ENCODE data around the gene PCID2.
"Not testable (repeated sequence)": the region's sequence is repeated elsewhere in the genome, so short reads cannot be mapped to it uniquely, and the experiment has no call there.

The PCID2 gene

DNA sequence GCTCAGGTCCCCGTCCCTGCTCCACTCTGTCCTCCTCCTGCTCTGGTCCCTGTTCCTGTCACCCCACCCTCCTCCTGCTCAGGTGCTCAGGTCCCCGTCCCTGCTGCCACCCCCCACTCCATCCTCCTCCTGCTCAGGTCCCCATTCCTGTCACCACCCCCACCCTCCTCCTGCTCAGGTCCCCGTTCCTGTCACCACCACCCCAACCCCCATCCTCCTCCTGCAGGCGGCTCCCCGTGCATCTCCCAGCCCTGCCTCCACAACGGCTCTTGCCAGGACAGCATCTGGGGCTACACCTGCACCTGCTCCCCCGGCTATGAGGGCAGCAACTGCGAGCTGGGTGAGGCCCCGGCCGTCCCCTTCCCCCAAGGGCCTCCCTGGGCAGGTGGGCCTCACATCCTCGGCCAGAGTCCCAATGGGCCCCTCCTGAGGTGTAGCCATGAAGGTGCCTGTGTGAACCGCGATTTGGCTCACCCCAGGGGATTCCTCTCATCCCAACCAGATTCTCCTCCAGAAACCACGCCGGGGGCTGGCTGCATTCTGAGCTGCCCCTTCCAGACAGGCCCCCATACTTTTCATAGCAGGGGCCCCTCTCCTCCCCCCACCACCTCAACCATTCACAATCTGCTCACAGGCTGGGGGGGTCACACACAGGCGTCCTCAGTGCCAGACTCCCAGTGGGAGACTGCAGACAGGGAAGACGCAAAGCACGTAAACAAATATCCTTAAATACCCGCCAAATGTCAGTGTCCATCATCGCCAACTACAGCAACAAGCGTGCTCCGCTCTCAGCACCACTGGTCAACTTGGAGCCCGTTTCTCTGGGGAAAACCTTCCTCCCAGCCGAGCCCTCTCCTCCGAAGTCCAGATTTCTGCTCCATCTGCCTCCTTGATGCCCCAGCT, 45.4 kb downstream of the PCID2 start:
- DNase-seq: no peak

DNA sequence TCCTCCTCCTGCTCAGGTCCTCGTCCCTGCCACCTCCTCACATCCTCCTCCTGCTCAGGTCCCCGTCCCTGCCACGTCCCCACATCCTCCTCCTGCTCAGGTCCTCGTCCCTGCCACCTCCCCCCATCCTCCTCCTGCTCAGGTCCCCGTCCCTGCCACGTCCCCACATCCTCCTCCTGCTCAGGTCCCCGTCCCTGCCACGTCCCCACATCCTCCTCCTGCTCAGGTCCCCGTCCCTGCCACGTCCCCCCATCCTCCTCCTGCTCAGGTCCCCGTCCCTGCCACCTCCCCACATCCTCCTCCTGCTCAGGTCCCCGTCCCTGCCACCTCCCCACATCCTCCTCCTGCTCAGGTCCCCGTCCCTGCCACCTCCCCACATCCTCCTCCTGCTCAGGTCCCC, 46.5 kb downstream of the PCID2 start:
- not testable (repeated sequence) for DNase-seq

- DNase-seq: no peak
Measured at GRCh38 chr13:113161433-113161832, 47.0 kb downstream of the PCID2 start.

DNA sequence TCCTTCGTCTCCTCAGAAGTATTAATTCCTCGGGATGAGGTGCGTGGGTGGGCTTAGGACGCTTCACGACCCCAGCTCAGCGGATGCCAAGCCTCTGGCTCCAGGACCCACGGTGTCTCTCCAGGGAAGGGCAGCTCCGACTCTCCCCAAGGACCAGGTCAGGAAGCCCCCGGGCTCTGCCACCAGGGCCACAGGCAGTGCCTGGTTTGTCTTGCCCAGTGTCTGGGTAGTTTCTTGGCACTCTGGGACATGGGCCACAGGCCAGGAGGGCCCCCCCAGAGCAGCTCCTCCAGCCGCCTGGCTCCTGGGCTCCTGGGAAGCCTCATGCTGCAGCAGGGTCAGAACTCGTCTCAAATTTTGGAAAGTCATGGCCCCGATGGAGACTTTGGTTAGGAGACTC, 47.5 kb downstream of the PCID2 start:
- no peak for DNase-seq

DNA sequence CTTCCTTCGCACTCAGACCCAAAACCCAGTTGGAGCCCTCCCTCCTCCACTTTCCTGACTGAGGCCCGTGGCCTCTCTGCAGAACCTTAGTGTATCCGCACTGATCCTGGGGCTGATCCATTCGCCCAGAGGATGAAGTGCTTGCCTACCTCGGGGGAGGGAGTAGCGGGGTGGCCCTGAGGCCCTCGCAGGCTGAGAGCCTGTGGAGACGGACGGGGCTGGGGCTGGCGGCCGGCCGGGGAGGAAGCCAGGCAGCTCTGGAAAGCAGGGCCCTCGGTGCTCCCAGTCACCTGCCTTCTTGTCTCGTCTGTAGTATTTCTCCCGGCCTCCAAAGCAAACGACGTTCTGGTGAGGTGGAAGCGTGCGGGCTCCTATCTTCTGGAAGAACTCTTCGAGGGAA, 48.8 kb downstream of the PCID2 start:
- DNase-seq: no peak

- DNase-seq: no peak
Measured at GRCh38 chr13:113158946-113159345, 49.5 kb downstream of the PCID2 start.

DNA sequence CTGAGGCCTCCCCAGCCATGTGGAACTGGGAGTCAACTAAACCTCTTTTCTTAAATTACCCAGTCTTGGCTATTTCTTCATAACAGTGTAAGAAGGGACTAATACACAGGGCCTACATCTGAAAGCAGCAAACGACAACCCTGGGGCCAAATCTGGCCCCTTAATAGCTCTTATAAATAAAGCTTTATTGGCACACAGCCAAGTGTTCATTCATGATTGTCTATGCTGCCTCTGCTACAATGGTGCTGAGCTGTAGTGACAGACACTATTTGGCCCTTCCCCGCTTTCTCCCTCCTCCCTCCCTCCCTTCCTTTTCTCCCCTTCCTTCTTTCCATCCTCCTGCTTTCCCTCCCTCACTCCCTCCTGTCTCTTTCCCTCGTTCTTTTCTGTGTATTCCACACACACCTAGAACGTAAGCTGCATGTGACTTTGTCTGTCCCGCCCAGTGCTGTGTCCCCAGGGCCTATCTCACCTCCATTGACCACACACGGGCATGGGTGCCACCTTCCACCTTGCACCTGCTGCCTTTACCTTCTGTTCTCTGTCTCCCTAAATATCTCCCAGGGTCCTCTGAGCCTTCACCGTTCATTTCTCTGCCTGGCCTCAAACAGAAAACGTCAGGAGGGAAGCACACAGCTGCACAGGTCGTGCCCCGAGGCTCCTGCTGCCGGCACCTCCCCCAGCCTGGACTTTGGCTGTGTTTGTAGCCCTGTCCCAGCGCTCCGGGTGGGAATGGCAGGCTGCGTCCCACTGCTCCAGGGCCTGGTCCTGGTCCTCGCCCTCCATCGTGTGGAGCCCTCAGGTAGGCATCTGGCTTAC, 50.3 kb downstream of the PCID2 start, which contains the start of gene PROZ:
Gene PROZ (plus strand): TSS at position 720 of the 819 bp plus-strand sequence. CDS start 13 bp downstream, at position 733.
- no peak for DNase-seq

- no peak for DNase-seq
Measured at GRCh38 chr13:113157206-113157928, 51.1 kb downstream of the PCID2 start.

DNA sequence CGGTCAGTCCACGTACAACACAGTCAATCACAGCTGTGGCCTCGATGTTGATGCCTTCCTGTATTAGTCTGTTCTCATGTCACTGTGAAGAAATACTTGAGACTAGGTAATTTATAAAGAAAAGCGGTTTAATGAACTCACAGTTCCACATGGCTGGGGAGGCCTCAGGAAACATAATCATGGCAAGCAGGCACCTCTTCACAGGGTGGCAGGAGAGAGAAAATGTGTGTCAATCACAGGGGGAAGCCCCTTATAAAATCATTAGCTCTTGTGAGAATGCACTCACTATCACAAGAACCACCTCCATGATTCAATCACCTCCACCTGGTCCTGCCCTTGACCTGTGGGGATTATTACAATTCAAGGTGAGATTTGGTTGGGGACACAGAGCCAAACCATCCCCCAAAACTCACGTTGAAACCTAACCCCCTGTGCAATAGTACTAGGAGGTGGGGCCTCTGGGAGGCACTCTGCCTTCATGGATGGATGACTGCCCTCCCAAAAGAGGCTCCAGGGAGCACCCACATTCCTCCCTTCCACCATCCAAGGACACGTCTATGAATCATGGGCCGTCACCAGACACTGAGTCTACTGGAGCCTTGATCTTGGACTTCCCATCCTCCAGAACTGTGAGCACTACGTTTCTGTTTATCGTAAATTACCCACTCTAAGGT, 52.4 kb downstream of the PCID2 start:
- DNase-seq: no peak

GRCh38 chr13:113155201-113155600, 53.3 kb downstream of the PCID2 start:
- no peak for DNase-seq

GRCh38 chr13:113153810-113154748, 54.4 kb downstream of the PCID2 start:
- peak; percentile 56 to 62 for DNase-seq

DNA sequence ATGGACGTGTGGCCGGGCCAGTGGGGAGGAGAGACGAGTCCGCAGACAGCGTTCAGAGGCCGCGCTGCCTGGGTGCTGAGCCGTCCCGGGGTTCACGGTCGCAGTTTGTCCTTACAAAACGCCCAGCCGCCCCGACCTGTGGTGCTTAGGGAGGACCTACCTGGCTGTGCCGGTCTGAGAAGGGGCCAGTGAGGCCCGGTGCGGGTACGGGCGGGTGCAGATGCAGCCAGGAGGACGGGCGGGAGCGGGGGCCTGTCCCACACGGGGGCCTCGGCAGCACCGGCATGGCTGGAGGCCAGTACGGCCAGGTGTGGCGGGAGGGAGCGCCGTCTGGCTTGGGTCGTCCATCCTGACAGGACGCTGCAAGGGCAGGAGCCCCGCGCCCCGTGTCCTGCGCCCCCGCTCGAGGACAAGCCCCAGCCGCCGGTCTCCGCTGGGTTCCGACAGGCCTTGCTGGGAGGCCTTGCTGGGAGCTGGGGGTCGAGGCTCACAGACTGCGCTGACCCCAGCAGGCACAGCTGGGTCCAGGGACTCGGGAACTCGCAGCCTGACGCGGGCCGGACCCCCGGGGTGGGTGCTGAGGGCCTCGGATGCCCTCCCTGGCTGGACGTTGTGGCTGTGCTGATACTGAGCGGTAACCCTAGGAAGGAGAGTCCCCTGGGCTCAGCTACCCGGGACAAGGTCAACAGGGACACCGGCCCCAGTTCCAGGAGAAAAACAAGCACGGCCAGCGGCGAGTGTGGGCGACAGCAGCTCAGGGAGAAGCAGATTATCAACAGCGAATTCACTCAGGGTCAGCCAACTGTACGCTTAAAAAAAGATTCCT, 55.3 kb downstream of the PCID2 start:
- DNase-seq: peak in 1 of 2 experiments; percentile 62

- no peak for DNase-seq
Measured at GRCh38 chr13:113152691-113152983, 55.8 kb downstream of the PCID2 start.

GRCh38 chr13:113151745-113152690, 56.5 kb downstream of the PCID2 start:
- no peak for DNase-seq

GRCh38 chr13:113150550-113151365, 57.7 kb downstream of the PCID2 start:
- no peak for DNase-seq

GRCh38 chr13:113149711-113150549, 58.5 kb downstream of the PCID2 start:
- no peak for DNase-seq

DNA sequence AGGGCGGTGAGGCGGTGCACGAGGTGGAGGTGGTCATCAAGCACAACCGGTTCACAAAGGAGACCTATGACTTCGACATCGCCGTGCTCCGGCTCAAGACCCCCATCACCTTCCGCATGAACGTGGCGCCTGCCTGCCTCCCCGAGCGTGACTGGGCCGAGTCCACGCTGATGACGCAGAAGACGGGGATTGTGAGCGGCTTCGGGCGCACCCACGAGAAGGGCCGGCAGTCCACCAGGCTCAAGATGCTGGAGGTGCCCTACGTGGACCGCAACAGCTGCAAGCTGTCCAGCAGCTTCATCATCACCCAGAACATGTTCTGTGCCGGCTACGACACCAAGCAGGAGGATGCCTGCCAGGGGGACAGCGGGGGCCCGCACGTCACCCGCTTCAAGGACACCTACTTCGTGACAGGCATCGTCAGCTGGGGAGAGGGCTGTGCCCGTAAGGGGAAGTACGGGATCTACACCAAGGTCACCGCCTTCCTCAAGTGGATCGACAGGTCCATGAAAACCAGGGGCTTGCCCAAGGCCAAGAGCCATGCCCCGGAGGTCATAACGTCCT, 59.4 kb downstream of the PCID2 start:
- no peak for DNase-seq

Data from AML-193 (cell line).